Pancreas (tissue), 10 donors: Measurements from ENCODE around the gene TPM1. TPM values are rescaled to one million over a fixed set of nuclear protein-coding genes. Genes with fewer than 3 reads are reported as not detected.

ENCODE experiments used
- ATAC-seq, 4 donors: fragments of 200-7000 bp; cut with Tn5 transposase; one replicate each; pipeline versions ENCODE4 v1.8.0 to v1.9.1; 2020; ENCODE audit warnings: mild to moderate bottlenecking in 4 of 4, moderate library complexity in 4 of 4
- DNase-seq, 6 donors: peaks; one replicate each; pipeline ENCODE4 v3.0.0-alpha.2; 2020
- FAIRE-seq: peaks from 2 replicates; lab custom pipeline; 2012; peaks lifted over from hg19 to GRCh38; lab: Jason Lieb, UNC
- H3K27ac ChIP-seq, 4 donors: fragments of 200-600 bp; sonication (generic); 1 replicate in 3 of 4; 2 replicates in 1 of 4; pipeline versions ENCODE4 v1.5.0 to v1.8.0; 2020
- H3K27me3 ChIP-seq, 4 donors: fragments of 200-600 bp; one replicate each; pipeline ENCODE4 v1.8.0; 2021
- H3K36me3 ChIP-seq, 3 donors: fragments of 200-600 bp; sonication (generic) in 1 of 3; one replicate each; pipeline versions ENCODE4 v1.5.0 to v1.8.0; 2020 to 2021
- H3K4me1 ChIP-seq, 3 donors: fragments of 200-600 bp; one replicate each; pipeline ENCODE4 v1.8.0; 2021
- H3K4me3 ChIP-seq, 4 donors: fragments of 200-600 bp; sonication (generic) in 2 of 4; one replicate each; pipeline versions ENCODE4 v1.5.0 to v1.8.0; 2020 to 2021
- H3K9me3 ChIP-seq, 4 donors: fragments of 200-600 bp; one replicate each; pipeline ENCODE4 v1.8.0; 2021
- CTCF ChIP-seq, 4 donors: fragments of 200-600 bp; sonication (generic) in 3 of 4; IDR thresholded peaks; one replicate each; pipeline versions ENCODE4 v1.5.0 to v1.8.0; 2021; ENCODE audit warnings: antibody characterized with exemption in 4 of 4
- WGBS, 2 donors: extraction: QIAGEN DNeasy Blood & Tissue Kit; methylation state at CpG; one replicate each; pipeline ENCODE4 v1.1.7; 2013; 5-methylcytosine and 5-hydroxymethylcytosine counted together
- intact Hi-C, 3 donors: fragments of 100-400 bp; cut with DNase I; formaldehyde crosslinking; loops; one replicate each; pipeline versions ENCODE4 v1.11.1 to v1.14.2; 2022
- polyA plus RNA-seq, 2 donors: library from polyadenylated mRNA; stranded (reverse); fragments of 200-250 nt; gene quantifications; one replicate each; pipeline ENCODE4 v1.2.3, GENCODE V29; 2013
- total RNA-seq, 6 donors: library from RNA; stranded (reverse); fragmentation: NEBNext Ultra II Directional in 4 of 6; extraction: Animal tissue kit (Norgen Biotek cat#: 25700) in 4 of 6; gene quantifications; one replicate each; pipeline versions ENCODE4 v1.2.1 to v1.2.4, GENCODE V29; 2021 to 2023
- donor health status: healthy with polysubstance abuse.
- donor health status: DM: no; HTN: no; CAD: no; lungs with moderate emphysema.
- donor health status: DM: no; HTN: no; CAD: no.
- donor health status: control.
- donor health status: control.
- donor health status: Bipolar disorder and iron deficiency.
- donor health status: DM: yes; HTN: yes; CAD: no.
- donor health status: DM: no; HTN: no; CAD: no.
- donor health status: DM: no; HTN: no; CAD: no.
- donor health status: DM: yes; HTN: yes; CAD: no.

Gene TPM1
- total and polyA plus RNA-seq, 8 donors, result 114 to 482 (median 263) TPM

DNA sequence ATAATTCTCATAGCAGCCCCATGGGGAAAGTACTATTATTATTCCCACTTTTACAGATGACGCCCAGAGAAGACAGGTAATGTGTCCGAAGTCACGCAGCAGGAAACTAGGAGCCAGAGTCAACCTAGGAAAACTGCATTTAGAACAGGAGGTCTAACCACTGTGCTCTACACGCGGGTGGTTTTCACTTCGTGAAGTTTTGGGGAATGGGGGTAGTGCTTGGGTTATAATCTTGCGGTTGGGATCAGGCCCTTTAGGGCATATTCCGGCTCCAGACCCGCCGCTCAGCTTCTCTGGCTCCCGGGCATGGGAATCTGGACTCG is 5.2 kb downstream of the TPM1 start:
- WGBS, 2 donors, result 14 to 18% methylated on average over 12 of the region's 12 CpGs

GRCh38 chr15:63048115-63048775 is 5.7 kb downstream of the TPM1 start:
- H3K4me1 ChIP-seq, result peaks cover 9 to 41% (median 30%) of the 10 kb centered on the region in 3 donors
- WGBS, 2 donors, result 0% methylated on average over 54 to 75 of the region's 75 CpGs
- intact Hi-C loops, result loop anchor here in 1 of 3 donors (10.0 kb wide), 1 partner anchor 143 kb away; no protein-coding TSS in a partner anchor

More for the DNA sequence above, 5.2 kb downstream of the TPM1 start:
- no peaks in the 10 kb centered on the region for H3K36me3 ChIP-seq
- H3K4me3 ChIP-seq, result peak overlapping the region; percentile 59 to 99 (median 88)
- no peak for TF ChIP-seq CTCF (IDR thresholded peaks at IDR 0.05)
- H3K27me3 ChIP-seq, result no peaks in the 10 kb centered on the region
- peak overlapping the region; percentile 87 to 93 (median 93) for H3K27ac ChIP-seq
- no peak for DNase-seq
- no peaks in the 10 kb centered on the region for H3K9me3 ChIP-seq
- no peak for FAIRE-seq
- no peak for ATAC-seq
- intact Hi-C loops, result loop anchor here in 1 of 3 donors (10.0 kb wide), 1 partner anchor 143 kb away; no protein-coding TSS in a partner anchor
- peaks cover 5 to 36% (median 30%) of the 10 kb centered on the region in 3 donors for H3K4me1 ChIP-seq

DNA sequence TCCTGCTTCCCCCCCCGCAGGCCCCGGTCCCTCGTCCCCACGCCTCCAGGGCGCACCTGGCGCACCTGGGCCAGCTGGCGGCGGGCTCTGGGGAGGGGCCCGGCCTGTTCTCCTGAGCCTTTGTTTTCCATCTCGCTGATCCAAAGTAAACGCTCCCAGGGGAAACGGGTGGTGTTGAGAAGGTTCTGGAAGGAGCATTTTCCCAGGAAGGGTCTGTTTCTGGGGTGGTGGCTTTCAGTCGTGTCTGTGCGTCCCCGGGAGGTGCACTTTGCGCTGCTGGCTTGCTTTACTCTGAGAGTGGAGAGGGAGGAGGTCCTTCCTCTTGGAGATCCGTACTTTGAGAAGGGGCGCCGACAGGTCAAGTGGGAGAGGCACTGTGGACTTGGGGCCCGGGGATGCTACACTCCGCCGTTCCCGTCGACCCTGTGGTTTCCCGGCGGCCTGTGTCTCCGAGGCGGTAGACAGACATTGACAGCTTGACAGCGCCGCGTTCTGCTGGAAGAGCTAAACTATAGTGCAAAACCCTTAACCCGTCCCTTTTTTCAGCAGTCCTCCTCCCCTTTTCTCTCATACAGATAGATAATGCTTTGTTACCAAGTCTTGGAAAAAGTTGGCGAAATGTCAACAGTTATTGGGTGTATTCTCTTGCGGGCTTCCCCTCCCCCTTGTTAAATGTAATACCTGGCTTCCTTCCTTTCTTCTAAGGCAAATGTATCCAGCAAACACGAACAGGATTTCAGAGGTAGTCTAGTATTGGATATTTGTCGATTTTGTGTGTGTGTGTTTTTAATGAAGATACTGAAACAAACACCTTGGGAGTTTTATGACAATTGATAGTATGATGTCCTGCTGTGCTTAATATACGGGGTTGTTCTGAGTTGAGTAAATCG is 6.5 kb downstream of the TPM1 start:
- Histone ChIP-seq H3K36me3 (no peaks in the 10 kb centered on the region), H3K9me3 (no peaks in the 10 kb centered on the region), H3K27ac (peak overlapping the region; percentile 87 to 93 (median 93)), H3K27me3 (no peaks in the 10 kb centered on the region), H3K4me1 (peaks cover 12 to 49% (median 32%) of the 10 kb centered on the region in 3 donors), H3K4me3 (peak overlapping the region; percentile 59 to 99 (median 88))
- DNase-seq (peak in 5 of 6 donors; percentile 51 to 75 (median 75)), FAIRE-seq (no peak), ATAC-seq (peak; percentile 66 to 69 (median 68))
- intact Hi-C loops, result loop anchor here in 1 of 3 donors (10.0 kb wide), 1 partner anchor 144 kb away; no protein-coding TSS in a partner anchor
- WGBS, 2 donors, result 1% methylated on average over 38 of the region's 38 CpGs
- no peak for TF ChIP-seq CTCF (IDR thresholded peaks at IDR 0.05)

More at GRCh38 chr15:63048115-63048775, 5.7 kb downstream of the TPM1 start:
- no peaks in the 10 kb centered on the region for H3K27me3 ChIP-seq
- peak overlapping the region; percentile 87 to 93 (median 93) for H3K27ac ChIP-seq
- FAIRE-seq, result no peak
- H3K4me3 ChIP-seq, result peak overlapping the region; percentile 59 to 99 (median 88)
- peak; percentile 91 to 98 (median 94) for DNase-seq
- no peaks in the 10 kb centered on the region for H3K9me3 ChIP-seq
- peak; percentile 85 to 96 (median 88) for TF ChIP-seq CTCF (IDR thresholded peaks at IDR 0.05)
- ATAC-seq, result peak; percentile 83 to 90 (median 89)
- no peaks in the 10 kb centered on the region for H3K36me3 ChIP-seq

GRCh38 chr15:63049783-63050371 is 7.3 kb downstream of the TPM1 start:
- H3K27me3 ChIP-seq, result no peaks in the 10 kb centered on the region
- TF ChIP-seq CTCF (IDR thresholded peaks at IDR 0.05), result no peak
- H3K9me3 ChIP-seq, result no peaks in the 10 kb centered on the region
- peak overlapping the region; percentile 0 to 93 (median 58) for H3K27ac ChIP-seq
- DNase-seq (no peak), FAIRE-seq (no peak), ATAC-seq (no peak)
- H3K36me3 ChIP-seq, result no peaks in the 10 kb centered on the region
- H3K4me3 ChIP-seq, result peak overlapping the region; percentile 59 to 99 (median 88)
- peaks cover 19 to 57% (median 34%) of the 10 kb centered on the region in 3 donors for H3K4me1 ChIP-seq
- WGBS, 2 donors, result 56 to 57% methylated on average over 8 of the region's 8 CpGs
- intact Hi-C loops, result loop anchor here in 1 of 3 donors (10.0 kb wide), 1 partner anchor 145 kb away; no protein-coding TSS in a partner anchor
